Measurements from ENCODE around the gene FMNL2. TPM values are rescaled to one million over a fixed set of nuclear protein-coding genes. Genes with fewer than 3 reads are reported as not detected.

FMNL2 gene
- total RNA-seq, 1 experiment from 2014 or later = 28.1 TPM

DNA sequence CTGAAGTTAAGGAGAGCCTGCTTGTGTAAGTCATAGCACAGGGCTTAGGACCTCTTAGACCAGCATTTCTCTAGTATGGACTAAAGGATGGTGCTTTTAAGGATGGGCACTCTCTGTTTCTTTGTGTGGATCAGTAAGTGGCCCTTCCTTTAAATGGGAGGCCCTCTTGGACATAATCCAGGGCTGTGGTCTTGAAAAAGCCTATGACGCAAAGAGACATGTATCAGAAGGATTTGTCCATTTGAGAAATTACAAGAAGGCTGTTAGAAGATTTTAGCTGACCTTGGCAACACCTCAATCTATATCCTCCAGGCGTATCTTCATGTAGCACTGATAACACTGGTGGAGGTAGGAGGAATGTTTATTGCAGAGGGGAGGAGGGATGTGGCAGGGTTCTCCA, 303.1 kb downstream of the FMNL2 start (continued):
- TF ChIP-seq EGR1 (IDR thresholded peaks at IDR 0.05; ENCODE audit: low read depth) = no peak
- TF ChIP-seq ZFX (IDR thresholded peaks at IDR 0.05) = no peak
- no peak for TF ChIP-seq ZNF274 (IDR thresholded peaks at IDR 0.05; ENCODE audit: low read depth, low read length)
- TF ChIP-seq YY1 (IDR thresholded peaks at IDR 0.05; ENCODE audit: extremely low read depth, insufficient replicate concordance, low read depth, low read length) = no peak
- TF ChIP-seq POLR2AphosphoS5 (IDR thresholded peaks at IDR 0.05; ENCODE audit: low read depth, low read length) = no peak
- TF ChIP-seq, protein P1, sequence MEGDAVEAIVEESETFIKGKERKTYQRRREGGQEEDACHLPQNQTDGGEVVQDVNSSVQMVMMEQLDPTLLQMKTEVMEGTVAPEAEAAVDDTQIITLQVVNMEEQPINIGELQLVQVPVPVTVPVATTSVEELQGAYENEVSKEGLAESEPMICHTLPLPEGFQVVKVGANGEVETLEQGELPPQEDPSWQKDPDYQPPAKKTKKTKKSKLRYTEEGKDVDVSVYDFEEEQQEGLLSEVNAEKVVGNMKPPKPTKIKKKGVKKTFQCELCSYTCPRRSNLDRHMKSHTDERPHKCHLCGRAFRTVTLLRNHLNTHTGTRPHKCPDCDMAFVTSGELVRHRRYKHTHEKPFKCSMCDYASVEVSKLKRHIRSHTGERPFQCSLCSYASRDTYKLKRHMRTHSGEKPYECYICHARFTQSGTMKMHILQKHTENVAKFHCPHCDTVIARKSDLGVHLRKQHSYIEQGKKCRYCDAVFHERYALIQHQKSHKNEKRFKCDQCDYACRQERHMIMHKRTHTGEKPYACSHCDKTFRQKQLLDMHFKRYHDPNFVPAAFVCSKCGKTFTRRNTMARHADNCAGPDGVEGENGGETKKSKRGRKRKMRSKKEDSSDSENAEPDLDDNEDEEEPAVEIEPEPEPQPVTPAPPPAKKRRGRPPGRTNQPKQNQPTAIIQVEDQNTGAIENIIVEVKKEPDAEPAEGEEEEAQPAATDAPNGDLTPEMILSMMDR (IDR thresholded peaks at IDR 0.05 in 2 of 3, conservative IDR thresholded peaks at IDR 0.05 in 1 of 3; ENCODE audit: borderline replicate concordance in 1 of 3, insufficient read depth in 1 of 3, low read depth in 2 of 3, low read length in 2 of 3) = no peak
- TF ChIP-seq CEBPB (IDR thresholded peaks at IDR 0.05; ENCODE audit: low read depth) = no peak
- TF ChIP-seq TCF7L2 (IDR thresholded peaks at IDR 0.05; ENCODE audit: borderline replicate concordance, extremely low read depth, insufficient read depth, insufficient read length) = no peak

GRCh38 chr2:152638590-152638989, 303.6 kb downstream of the FMNL2 start:
- TF ChIP-seq YY1 (IDR thresholded peaks at IDR 0.05; ENCODE audit: extremely low read depth, insufficient replicate concordance, low read depth, low read length) (no peak), ZNF274 (IDR thresholded peaks at IDR 0.05; ENCODE audit: low read depth, low read length) (no peak), MAX (IDR thresholded peaks at IDR 0.05) (no peak), ZFX (IDR thresholded peaks at IDR 0.05) (no peak), POLR2AphosphoS5 (IDR thresholded peaks at IDR 0.05; ENCODE audit: low read depth, low read length) (no peak), JUND (IDR thresholded peaks at IDR 0.05) (no peak), ELF1 (IDR thresholded peaks at IDR 0.05; ENCODE audit: borderline replicate concordance, low read depth) (no peak), EZH2phosphoT487 (IDR thresholded peaks at IDR 0.05; ENCODE audit: borderline replicate concordance) (no peak), CEBPB (IDR thresholded peaks at IDR 0.05; ENCODE audit: low read depth) (no peak), TCF7L2 (IDR thresholded peaks at IDR 0.05; ENCODE audit: borderline replicate concordance, extremely low read depth, insufficient read depth, insufficient read length) (no peak), SP1 (IDR thresholded peaks at IDR 0.05; ENCODE audit: low read depth) (no peak), SRF (IDR thresholded peaks at IDR 0.05; ENCODE audit: low read depth) (no peak), EGR1 (IDR thresholded peaks at IDR 0.05; ENCODE audit: low read depth) (no peak)
- TF ChIP-seq, protein P2, sequence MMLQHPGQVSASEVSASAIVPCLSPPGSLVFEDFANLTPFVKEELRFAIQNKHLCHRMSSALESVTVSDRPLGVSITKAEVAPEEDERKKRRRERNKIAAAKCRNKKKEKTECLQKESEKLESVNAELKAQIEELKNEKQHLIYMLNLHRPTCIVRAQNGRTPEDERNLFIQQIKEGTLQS (IDR thresholded peaks at IDR 0.05) = no peak
- TF ChIP-seq, protein P1 (IDR thresholded peaks at IDR 0.05 in 2 of 3, conservative IDR thresholded peaks at IDR 0.05 in 1 of 3; ENCODE audit: borderline replicate concordance in 1 of 3, insufficient read depth in 1 of 3, low read depth in 2 of 3, low read length in 2 of 3) = no peak
- Histone ChIP-seq H3K4me1 (ENCODE audit: control insufficient read depth in 1 of 2, insufficient read depth in 2 of 2, low read length in 2 of 2) (no peaks in the 10 kb centered on the region), H3K36me3 (ENCODE audit: control insufficient read depth in 1 of 2, insufficient read depth in 2 of 2, low read length in 2 of 2) (peaks cover 3 to 10% of the 10 kb centered on the region in 2 experiments; a peak in 2 of 4 replicates), H3K4me2 (ENCODE audit: low read length) (no peak overlapping the region), H4K20me1 (ENCODE audit: insufficient read depth) (no peaks in the 10 kb centered on the region), H3K27ac (ENCODE audit: low read depth, low read length) (no peak overlapping the region), H3K79me2 (ENCODE audit: insufficient read depth, low read length) (no peaks in the 10 kb centered on the region), H3K27me3 (ENCODE audit: insufficient read depth, low read length) (no peaks in the 10 kb centered on the region), H3K4me3 (replicated peaks in 1 of 2; ENCODE audit: low read depth in 1 of 2, low read length in 2 of 2) (no peak overlapping the region), H3K9ac (ENCODE audit: low read length) (no peak overlapping the region), H3K9me2 (ENCODE audit: insufficient read depth) (no peaks in the 10 kb centered on the region), H3K9me3 (ENCODE audit: control insufficient read depth in 1 of 2, insufficient read depth in 1 of 2, low read depth in 1 of 2, low read length in 2 of 2) (no peaks in the 10 kb centered on the region), H2AFZ (ENCODE audit: low read depth, low read length, poor library complexity, severe bottlenecking) (no peak overlapping the region)
- POLR2A ChIA-PET = no interaction called here
- intact Hi-C loops (cut with micrococcal nuclease) = no loop called here
- RAD21 ChIA-PET (ENCODE audit: low non-redundant PET in 1 of 2, low total read pairs in 2 of 2, uncharacterized antibody in 2 of 2, unreplicated experiment in 2 of 2) = no interaction called here
- no peak for DNase-seq (ENCODE audit: low read depth, low spot score)
- BruUV-seq (replicated peaks) = no TSS peak
- no peak for ATAC-seq
- CTCF ChIA-PET = interaction anchor here (1.1 to 1.2 kb wide), 2 partner anchors 10 to 78 kb away, joined by 3 read pairs; partner anchors contain the start of gene PRPF40A

Data from HCT116 (cell line).